Keratinocyte (primary cell): Measurements from ENCODE around the gene RGN. TPM values are rescaled to one million over a fixed set of nuclear protein-coding genes. Genes with fewer than 3 reads are reported as not detected.

Experiments
- DNase-seq: peaks from one replicate; pipeline ENCODE4 v3.0.0-alpha.2; 2011; ENCODE audit warnings: low read depth, missing footprints, low spot score
- FAIRE-seq: peaks from 2 replicates; lab custom pipeline; 2011; peaks lifted over from hg19 to GRCh38; lab: Jason Lieb, UNC
- H2AFZ ChIP-seq: 2 replicates; pipeline ENCODE4 v1.6.0; 2012; ENCODE audit warnings: low read length, control low read depth, inconsistent platforms; ENCODE audit not compliant: control insufficient read depth
- H3K27ac ChIP-seq: 2 replicates; pipeline ENCODE4 v1.5.1; 2011; ENCODE audit warnings: low read length; ENCODE audit not compliant: control insufficient read depth, insufficient read depth
- H3K27me3 ChIP-seq: 3 replicates; pipeline ENCODE4 v1.6.0; 2011; ENCODE audit warnings: low read length; ENCODE audit not compliant: control insufficient read depth, insufficient read depth; ENCODE audit errors: extremely low read depth
- H3K36me3 ChIP-seq, 2 experiments: 2 replicates in 1 of 2; 3 replicates in 1 of 2; pipeline ENCODE4 v1.5.1; 2011; ENCODE audit warnings: low read length in 2 of 2, mild to moderate bottlenecking in 1 of 2; ENCODE audit not compliant: control insufficient read depth in 2 of 2, insufficient read depth in 2 of 2; ENCODE audit errors: extremely low read depth in 1 of 2
- H3K4me1 ChIP-seq: 3 replicates; pipeline ENCODE4 v1.5.1; 2011; ENCODE audit warnings: low read length; ENCODE audit not compliant: control insufficient read depth, insufficient read depth; ENCODE audit errors: extremely low read depth
- H3K4me2 ChIP-seq: 3 replicates; pipeline ENCODE4 v1.6.0; 2011; ENCODE audit warnings: low read depth, low read length; ENCODE audit not compliant: control insufficient read depth, insufficient read depth; ENCODE audit errors: extremely low read depth
- H3K4me3 ChIP-seq, 3 experiments: fragments of 200-600 bp in 1 of 3; sonication (generic) in 1 of 3; 2 replicates in 2 of 3; 3 replicates in 1 of 3; pipeline ENCODE4 v1.5.1; 2011 to 2016; ENCODE audit warnings: low read length in 3 of 3, mild to moderate bottlenecking in 3 of 3, control low read depth in 2 of 3, inconsistent platforms in 1 of 3, low read depth in 1 of 3, mixed read lengths in 1 of 3, mixed run types in 1 of 3, moderate library complexity in 1 of 3; ENCODE audit not compliant: control insufficient read depth in 2 of 3, insufficient read depth in 2 of 3; ENCODE audit errors: extremely low read depth in 1 of 3
- H3K79me2 ChIP-seq: 2 replicates; pipeline ENCODE4 v1.6.0; 2012; ENCODE audit warnings: low read length; ENCODE audit not compliant: control insufficient read depth, insufficient read depth
- H3K9ac ChIP-seq: 3 replicates; pipeline ENCODE4 v1.6.0; 2011; ENCODE audit warnings: low read length; ENCODE audit not compliant: control insufficient read depth, insufficient read depth; ENCODE audit errors: extremely low read depth
- H3K9me1 ChIP-seq: 3 replicates; pipeline ENCODE4 v1.6.0; 2011; ENCODE audit warnings: low read length; ENCODE audit not compliant: control insufficient read depth, insufficient read depth; ENCODE audit errors: extremely low read depth
- H3K9me3 ChIP-seq: 2 replicates; pipeline ENCODE4 v1.5.1; 2012; ENCODE audit warnings: low read depth, low read length; ENCODE audit not compliant: control insufficient read depth
- H4K20me1 ChIP-seq: 3 replicates; pipeline ENCODE4 v1.6.0; 2011; ENCODE audit warnings: low read length; ENCODE audit not compliant: control insufficient read depth, insufficient read depth; ENCODE audit errors: extremely low read depth
- CTCF ChIP-seq, 3 experiments: IDR thresholded peaks in 1 of 3; conservative IDR thresholded peaks in 1 of 3; optimal IDR thresholded peaks in 1 of 3; 2 replicates in 2 of 3; 3 replicates in 1 of 3; pipeline versions ENCODE3 to v1.5.1; 2011; ENCODE audit warnings: low read length in 3 of 3, mild to moderate bottlenecking in 3 of 3, moderate library complexity in 2 of 3, control low read depth in 1 of 3, inconsistent platforms in 1 of 3; ENCODE audit not compliant: insufficient read depth in 2 of 3; ENCODE audit errors: extremely low read depth in 1 of 3
- EZH2 ChIP-seq: IDR thresholded peaks from one replicate; pipeline ENCODE4 v1.6.1; 2012; ENCODE audit warnings: inconsistent platforms, mild to moderate bottlenecking, low read length, moderate library complexity
- dilution Hi-C: fragments of 300-500 bp; cut with MboI; formaldehyde crosslinking; loops from one replicate; pipeline ENCODE4 v1.7.0; 2020; ENCODE audit warnings: low sequenced_read_pairs; ENCODE audit not compliant: extremely low pct_ligation_motif_present
- polyA plus RNA-seq, 5 experiments: library from polyadenylated mRNA; depleted of rRNA in 3 of 5; stranded (reverse) in 3 of 5; stranded (forward) in 1 of 5; unstranded in 1 of 5; fragments of >200 nt; gene quantifications; 1 replicate in 1 of 5; 2 replicates in 3 of 5; 3 replicates in 1 of 5; pipeline versions ENCODE4 v1.2.1 to v1.2.3, GENCODE V29; 2011 to 2012; ENCODE audit warnings: missing spikeins in 2 of 5, low read depth in 1 of 5, low replicate concordance in 1 of 5

Gene RGN
- polyA plus RNA-seq, 1 donor (not counting 4 experiments of a cell fraction or from before 2014, with no cell fraction given), result not detected

- no peaks in the 10 kb centered on the region for H3K9me1 ChIP-seq
- H3K9ac ChIP-seq, result no peak overlapping the region
- no peaks in the 10 kb centered on the region for H3K4me1 ChIP-seq
- H2AFZ ChIP-seq, result no peak overlapping the region
- dilution Hi-C loops, result no loop called here
- H3K27ac ChIP-seq, result no peak overlapping the region
- no peak for DNase-seq
- no peak for FAIRE-seq
- H3K36me3 ChIP-seq, result no peaks in the 10 kb centered on the region
- H4K20me1 ChIP-seq, result no peaks in the 10 kb centered on the region
- H3K4me2 ChIP-seq, result no peak overlapping the region
- H3K9me3 ChIP-seq, result no peaks in the 10 kb centered on the region
- H3K79me2 ChIP-seq, result no peaks in the 10 kb centered on the region
- TF ChIP-seq CTCF (optimal IDR thresholded peaks at IDR 0.05 in 1 of 3, IDR thresholded peaks at IDR 0.05 in 1 of 3, conservative IDR thresholded peaks at IDR 0.05 in 1 of 3; ENCODE audit: extremely low read depth in 1 of 3, insufficient read depth in 2 of 3, low read length in 3 of 3) (no peak), EZH2 (no peak)
- no peak overlapping the region for H3K4me3 ChIP-seq
- no peaks in the 10 kb centered on the region for H3K27me3 ChIP-seq
Measured at GRCh38 chrX:47080915-47081236, 2.6 kb downstream of the RGN start.

- dilution Hi-C loops, result no loop called here
Measured at GRCh38 chrX:47091149-47091775, 13.0 kb downstream of the RGN start.

More at GRCh38 chrX:47091149-47091775, 13.0 kb downstream of the RGN start:
- Histone ChIP-seq H3K4me2 (no peak overlapping the region), H3K4me1 (no peaks in the 10 kb centered on the region), H3K9me3 (no peaks in the 10 kb centered on the region), H3K9ac (no peak overlapping the region), H3K9me1 (no peaks in the 10 kb centered on the region), H4K20me1 (no peaks in the 10 kb centered on the region), H3K79me2 (no peaks in the 10 kb centered on the region), H3K4me3 (no peak overlapping the region), H3K36me3 (no peaks in the 10 kb centered on the region), H2AFZ (no peak overlapping the region), H3K27ac (no peak overlapping the region), H3K27me3 (no peaks in the 10 kb centered on the region)
- no peak for TF ChIP-seq CTCF (optimal IDR thresholded peaks at IDR 0.05 in 1 of 3, IDR thresholded peaks at IDR 0.05 in 1 of 3, conservative IDR thresholded peaks at IDR 0.05 in 1 of 3; ENCODE audit: extremely low read depth in 1 of 3, insufficient read depth in 2 of 3, low read length in 3 of 3)
- TF ChIP-seq EZH2, result no peak
- DNase-seq (no peak), FAIRE-seq (no peak)
